Adrenal gland (tissue), 5 donors: ENCODE measurements around the gene MTUS2.

ENCODE experiments used
- CTCF ChIP-seq, 6 experiments: fragments of 450-650 bp in 4 of 6; fragments of 200-600 bp in 2 of 6; sonication (generic) in 1 of 6; IDR thresholded peaks; 1 replicate in 5 of 6; 2 replicates in 1 of 6; pipeline versions ENCODE4 v1.5.1 to v1.8.0; 2016 to 2021; ENCODE audit warnings: antibody characterized with exemption in 6 of 6, mild to moderate bottlenecking in 2 of 6, moderate library complexity in 1 of 6
- POLR2A ChIP-seq, 2 donors: fragments of 450-650 bp; IDR thresholded peaks; one replicate each; pipeline ENCODE4 v1.6.1; 2017; ENCODE audit warnings: antibody characterized with exemption in 2 of 2, mild to moderate bottlenecking in 2 of 2, moderate library complexity in 1 of 2
- donor health status: DM: no; HTN: no; CAD: no.

- no peak for TF ChIP-seq CTCF (IDR thresholded peaks at IDR 0.05)
- no peak for TF ChIP-seq POLR2A (IDR thresholded peaks at IDR 0.05)
Measured at GRCh38 chr13:29435125-29435911, 615.2 kb downstream of the MTUS2 start.
